Measurements from ENCODE around the gene ADD3.

Gene ADD3

GRCh38 chr10:110144507-110144906, 136.7 kb downstream of the ADD3 start:
- DNase-seq = no peak

GRCh38 chr10:110147961-110148360, 140.2 kb downstream of the ADD3 start:
- no peak for DNase-seq

GRCh38 chr10:110149259-110149658, 141.5 kb downstream of the ADD3 start:
- no peak for DNase-seq

GRCh38 chr10:110150046-110150445, 142.3 kb downstream of the ADD3 start:
- DNase-seq = no peak

GRCh38 chr10:110150981-110151380, 143.2 kb downstream of the ADD3 start:
- DNase-seq = no peak

- DNase-seq = no peak
These were observed 143.7 kb downstream of the ADD3 start for GRCh38 chr10:110151467-110151866.

GRCh38 chr10:110151971-110152370, 144.2 kb downstream of the ADD3 start:
- no peak for DNase-seq

- no peak for DNase-seq
These were observed 145.6 kb downstream of the ADD3 start for GRCh38 chr10:110153396-110153795.

DNA sequence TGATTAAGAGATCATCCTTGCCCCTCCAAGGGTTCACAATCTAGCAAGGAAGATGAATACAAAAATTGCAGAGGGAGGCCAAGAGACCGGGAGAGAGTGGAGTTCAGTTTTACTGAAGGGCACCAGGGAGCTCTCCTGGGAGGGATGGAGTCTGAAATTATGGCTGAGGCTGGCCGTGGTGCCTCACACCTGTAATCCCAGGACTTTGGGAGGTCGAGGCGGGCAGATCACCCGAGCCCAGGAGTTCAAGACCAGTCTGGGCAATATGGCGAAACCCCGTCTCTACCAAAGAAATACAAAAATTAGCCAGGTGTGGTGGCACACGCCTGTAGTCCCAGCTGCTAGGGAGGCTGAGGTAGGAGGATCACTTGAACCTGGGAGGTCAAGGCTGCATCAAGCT, 148.3 kb downstream of the ADD3 start:
- no peak for DNase-seq

- DNase-seq = no peak
These were observed 150.5 kb downstream of the ADD3 start for GRCh38 chr10:110158051-110159005.

- no peak for DNase-seq
These were observed 152.3 kb downstream of the ADD3 start for GRCh38 chr10:110160081-110160480.

DNA sequence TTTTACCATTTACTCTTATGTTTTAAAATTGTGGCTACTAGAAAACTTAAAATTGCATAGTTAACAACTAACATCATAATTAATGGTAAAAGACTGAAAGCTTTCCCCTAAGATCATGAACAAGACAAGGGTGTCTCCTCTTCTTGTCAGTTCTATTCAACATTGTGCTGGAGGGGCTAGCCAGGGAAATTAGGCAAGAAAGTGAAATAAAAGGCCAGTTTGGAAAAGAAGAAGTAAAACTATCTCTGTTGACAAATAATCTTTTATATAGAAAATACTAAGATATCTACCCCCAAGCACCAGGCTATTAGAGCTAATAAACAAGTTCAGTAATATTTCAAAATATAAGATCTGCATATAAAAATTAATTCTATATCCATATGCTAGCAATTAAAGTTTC, 152.7 kb downstream of the ADD3 start:
- no peak for DNase-seq

GRCh38 chr10:110162741-110163145, 155.0 kb downstream of the ADD3 start:
- DNase-seq = no peak

- DNase-seq = no peak
These were observed 155.5 kb downstream of the ADD3 start for GRCh38 chr10:110163192-110163773.

GRCh38 chr10:110163841-110164240, 156.1 kb downstream of the ADD3 start:
- no peak for DNase-seq

- DNase-seq = no peak
These were observed 157.5 kb downstream of the ADD3 start for GRCh38 chr10:110165239-110165638.

GRCh38 chr10:110167149-110167548, 159.4 kb downstream of the ADD3 start:
- DNase-seq = no peak

DNA sequence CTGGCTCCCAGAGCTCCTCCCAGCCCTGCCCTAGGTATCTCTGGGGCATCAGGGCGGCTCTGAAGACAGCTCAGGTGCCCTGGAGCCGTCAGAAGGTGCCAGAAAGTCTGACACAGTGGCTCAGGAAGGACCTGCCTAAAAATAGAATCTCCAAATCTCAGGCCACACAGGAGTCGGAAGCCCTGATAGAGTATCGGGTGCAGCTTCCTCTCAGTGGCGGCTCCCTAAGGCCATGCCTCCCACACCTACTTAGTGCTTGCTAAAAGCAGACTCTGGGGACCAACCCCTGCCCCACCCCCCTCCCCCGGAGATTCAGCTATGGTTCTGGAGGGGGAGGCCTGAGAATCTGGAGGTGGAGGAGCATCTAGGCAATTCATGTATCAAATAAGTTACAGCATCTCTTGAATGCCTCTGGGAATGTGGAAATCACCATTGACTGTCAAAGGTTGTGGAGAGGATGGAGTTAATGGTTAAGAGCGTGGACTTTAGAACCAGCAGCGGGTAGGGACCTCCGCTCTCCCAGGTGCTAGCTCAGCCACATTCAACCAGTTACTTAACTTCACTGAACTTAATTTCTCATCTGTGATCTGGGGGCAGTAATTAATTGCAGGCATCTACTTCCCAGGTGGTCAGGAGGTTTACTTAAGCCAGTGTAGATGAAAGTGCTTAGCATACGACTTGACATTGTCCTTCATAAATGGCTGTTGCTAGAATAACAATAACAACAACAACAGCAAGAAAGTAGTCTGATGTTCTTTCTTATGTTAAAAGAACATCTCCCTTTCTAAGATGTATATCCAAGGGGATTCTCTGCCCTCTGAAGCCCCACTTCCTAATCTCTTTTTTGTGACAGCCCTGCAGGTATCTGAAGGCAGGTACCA, 161.1 kb downstream of the ADD3 start:
- DNase-seq = peak in 1 of 56 donors; percentile 11

DNA sequence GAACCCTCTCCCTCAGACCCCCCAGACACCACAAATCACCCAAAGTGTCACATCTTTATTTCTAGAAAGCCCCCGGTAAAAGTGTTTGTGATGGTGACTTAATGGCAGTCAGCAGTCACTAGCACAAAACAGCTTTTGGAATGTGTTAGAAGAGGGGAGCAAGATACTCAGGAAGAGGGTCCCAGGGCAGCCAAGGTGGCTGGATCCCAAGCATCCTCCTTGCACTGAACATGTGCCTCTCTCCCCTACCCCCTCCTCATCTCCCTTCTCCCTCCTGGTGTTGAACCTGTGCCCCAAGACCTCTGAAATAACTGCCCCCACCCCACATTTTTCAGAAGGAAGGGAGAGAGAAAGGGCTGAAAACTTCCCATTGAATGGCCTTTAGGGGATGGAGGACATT, 161.8 kb downstream of the ADD3 start:
- DNase-seq = no peak

DNA sequence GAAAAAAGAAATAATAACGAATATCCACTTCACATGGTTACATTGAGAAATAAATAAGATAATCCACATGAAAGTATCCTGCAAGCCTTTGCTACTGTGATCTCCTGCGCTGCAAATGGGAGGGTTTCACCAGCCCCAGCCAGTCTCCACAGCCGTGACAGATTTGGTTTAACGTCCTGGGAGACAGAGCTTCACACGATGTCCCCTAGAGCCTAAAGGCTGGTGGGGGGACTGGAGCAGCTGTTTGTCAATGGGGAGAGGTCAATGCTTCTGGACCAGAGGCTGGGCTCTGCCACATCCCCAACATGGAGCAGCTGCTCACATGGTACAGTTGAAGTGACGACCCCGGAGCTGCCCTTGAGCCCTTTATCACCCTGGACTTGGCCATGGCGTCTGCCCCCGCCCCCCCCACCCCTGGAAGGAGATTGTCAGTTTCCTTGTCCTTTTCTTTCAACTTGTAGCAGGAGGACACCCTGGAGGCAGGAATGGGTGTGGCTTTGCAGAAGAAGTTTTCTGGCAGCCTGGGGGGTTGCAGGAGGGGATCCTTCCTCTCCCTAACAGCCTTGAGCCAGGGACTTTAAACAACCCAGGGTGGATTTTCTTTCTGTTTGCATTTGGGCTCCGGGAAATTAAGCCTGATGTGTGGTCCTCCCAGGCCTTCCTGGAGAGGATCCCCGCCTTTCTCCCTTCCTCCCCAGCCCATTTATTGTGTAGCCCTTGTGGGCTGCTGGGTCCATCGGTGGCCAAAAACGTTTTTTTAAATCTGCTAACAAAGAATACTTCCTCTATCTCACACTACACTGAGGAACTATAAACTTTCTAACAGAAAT, 162.6 kb downstream of the ADD3 start:
- DNase-seq = no peak

DNA sequence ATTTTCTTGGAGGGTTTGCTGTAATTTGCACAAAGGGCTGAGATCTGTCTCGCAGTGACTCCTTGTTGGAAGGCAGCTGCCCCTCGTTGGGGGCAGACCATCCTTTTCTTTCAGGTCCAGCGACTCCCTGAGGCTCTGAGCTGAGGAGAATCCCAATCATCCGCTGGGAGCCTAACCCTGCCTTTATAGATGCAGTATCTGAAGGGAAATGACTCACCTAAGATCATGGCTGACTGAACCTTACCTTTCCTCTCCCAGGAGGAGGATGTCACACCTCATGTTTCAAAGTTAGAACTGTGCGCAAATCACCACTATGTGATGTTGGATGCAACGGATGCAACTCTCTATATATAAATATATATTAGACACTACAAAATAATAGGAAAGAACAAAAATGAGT, 163.2 kb downstream of the ADD3 start:
- DNase-seq = no peak
